ENCODE measurements around the gene ZNF410.
"Not testable (repeated sequence)": the region's sequence is repeated elsewhere in the genome, so short reads cannot be mapped to it uniquely, and the experiment has no call there.

The ZNF410 gene

GRCh38 chr14:73887694-73888459 is 1.2 kb downstream of the ZNF410 start:
- DNase-seq, result no peak

GRCh38 chr14:73888460-73888725 is 1.7 kb downstream of the ZNF410 start:
- DNase-seq, result no peak

- no peak for DNase-seq
Measured at GRCh38 chr14:73888971-73889370, 2.3 kb downstream of the ZNF410 start.

DNA sequence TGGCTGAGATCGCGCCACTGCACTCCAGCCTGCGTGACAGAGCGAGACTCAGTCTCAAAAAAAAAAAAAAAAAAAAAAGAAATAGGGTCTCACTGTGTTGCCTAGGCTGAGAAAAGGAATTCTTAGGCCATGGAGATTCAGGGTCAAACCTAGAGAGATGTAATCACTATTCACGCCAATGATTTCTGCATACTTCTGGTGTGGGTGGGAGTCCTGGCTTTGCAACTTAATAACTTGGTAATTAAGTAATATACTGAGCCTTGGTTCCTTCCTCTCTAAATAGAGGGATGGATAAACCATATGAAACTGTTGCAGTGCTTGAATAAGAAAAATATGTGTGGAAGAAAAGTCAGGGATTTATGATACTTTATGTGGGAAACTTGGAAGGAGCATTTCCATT is 2.7 kb downstream of the ZNF410 start:
- DNase-seq, result no peak

DNA sequence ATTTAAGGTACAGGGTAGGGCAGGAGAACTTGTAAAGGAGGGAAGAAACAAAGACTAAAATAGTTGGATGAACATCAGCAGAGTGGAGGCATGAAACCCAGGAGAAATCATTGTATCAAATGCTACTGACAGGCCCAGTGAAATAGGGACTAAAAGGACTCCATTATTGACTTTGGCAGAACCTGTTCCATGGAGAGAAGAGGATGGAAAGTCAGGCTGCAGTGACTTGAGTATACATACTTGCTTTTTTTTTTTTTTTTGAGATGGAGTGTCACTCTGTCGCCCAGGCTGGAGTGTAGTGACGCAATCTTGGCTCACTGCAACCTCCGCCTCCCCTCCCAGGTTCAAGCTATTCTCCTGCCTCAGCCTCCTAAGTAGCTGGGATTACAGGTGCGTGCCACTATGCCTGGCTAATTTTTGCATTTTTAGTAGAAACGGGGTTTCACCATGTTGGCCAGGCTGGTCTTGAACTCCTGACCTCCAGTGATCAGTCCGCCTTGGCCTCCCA is 7.6 kb downstream of the ZNF410 start:
- not testable (repeated sequence) for DNase-seq

DNA sequence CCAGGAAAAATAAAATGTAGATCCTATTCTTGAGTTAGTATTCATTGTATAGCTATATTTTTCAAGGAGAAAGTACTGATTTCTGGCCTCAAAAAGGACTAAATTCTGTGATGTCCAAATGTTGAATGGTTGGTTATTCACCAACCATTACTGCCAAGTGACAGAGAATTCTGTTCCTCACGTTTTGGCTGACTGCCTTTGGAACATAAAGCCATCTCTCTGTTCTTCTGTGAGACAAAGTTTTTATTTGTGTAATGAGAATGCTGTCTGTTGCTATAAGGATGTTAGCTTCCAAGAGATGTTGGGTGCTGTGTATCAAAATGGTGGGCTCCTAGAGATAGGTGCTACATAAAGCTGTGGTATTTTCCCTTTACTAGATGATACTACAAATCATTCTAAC is 9.3 kb downstream of the ZNF410 start:
- DNase-seq, result no peak

DNA sequence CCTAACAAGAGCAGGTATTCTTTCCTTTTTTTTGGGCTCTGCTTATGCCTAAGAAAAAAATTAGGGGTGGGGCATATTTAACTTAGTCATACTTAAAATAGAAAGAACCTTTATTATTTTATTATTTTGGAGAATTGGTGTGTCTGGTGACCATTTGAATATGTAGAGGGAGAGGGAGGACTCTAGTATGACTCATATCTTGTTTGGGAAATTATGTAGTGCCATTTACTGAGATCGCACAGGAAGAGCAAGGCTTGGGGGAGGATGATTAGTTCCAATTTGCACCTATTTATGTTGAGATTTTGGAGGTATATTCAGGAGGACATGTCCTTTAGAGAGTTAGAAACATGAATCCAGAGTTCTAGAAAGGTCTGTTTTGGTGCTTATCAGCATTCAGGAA is 9.9 kb downstream of the ZNF410 start:
- DNase-seq, result no peak

GRCh38 chr14:73903028-73903427 is 16.4 kb downstream of the ZNF410 start:
- DNase-seq, result no peak

- DNase-seq, result no peak
Measured at GRCh38 chr14:73909681-73910080, 23.0 kb downstream of the ZNF410 start.

DNA sequence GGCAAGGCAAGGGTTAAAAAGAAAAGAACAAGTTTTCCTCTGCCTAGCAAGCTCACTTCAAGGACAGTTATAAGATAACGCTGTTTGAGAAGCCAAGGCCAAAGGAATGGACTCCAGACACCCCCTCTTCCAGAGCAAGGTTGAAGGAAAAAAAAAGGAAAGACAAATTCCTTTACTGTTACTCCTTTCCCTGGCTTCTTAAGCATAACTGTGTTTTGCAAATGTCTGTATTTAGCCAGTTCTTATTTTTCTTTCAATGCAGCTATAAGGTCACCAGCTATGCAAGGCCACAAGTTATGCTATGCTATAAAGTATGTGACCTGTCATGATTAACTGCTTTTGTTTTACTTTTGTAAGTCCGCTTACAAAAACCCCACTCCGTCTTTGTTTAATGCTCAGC is 26.6 kb downstream of the ZNF410 start:
- no peak for DNase-seq

GRCh38 chr14:73916324-73916723 is 29.7 kb downstream of the ZNF410 start:
- no peak for DNase-seq

- not testable (repeated sequence) for DNase-seq
Measured at GRCh38 chr14:73919457-73919856, 32.8 kb downstream of the ZNF410 start.

GRCh38 chr14:73924337-73924736 is 37.7 kb downstream of the ZNF410 start:
- DNase-seq, result no peak

GRCh38 chr14:73935666-73936065 is 49.0 kb downstream of the ZNF410 start:
- DNase-seq, result peak; percentile 6

DNA sequence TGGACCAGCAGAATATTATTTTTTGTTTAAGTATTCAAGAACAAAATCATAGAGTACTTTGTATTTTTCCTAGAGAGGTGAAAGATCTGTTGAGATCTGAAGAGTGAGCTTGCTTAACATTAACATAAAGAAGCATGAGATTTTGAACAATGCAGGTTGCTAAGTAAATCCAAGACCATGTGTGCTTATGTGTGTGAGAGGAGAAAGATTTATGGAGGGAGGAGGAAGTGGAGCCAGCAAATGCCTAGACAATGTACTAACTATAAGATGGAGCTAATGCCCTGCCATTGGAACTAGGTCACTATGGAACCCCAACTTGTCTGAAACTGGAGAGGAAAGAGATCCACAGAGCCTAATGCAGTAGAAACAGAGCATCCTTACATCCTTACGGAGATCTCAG is 49.9 kb downstream of the ZNF410 start:
- DNase-seq, result no peak

- DNase-seq, result no peak
Measured at GRCh38 chr14:73937012-73937411, 50.4 kb downstream of the ZNF410 start.

DNA sequence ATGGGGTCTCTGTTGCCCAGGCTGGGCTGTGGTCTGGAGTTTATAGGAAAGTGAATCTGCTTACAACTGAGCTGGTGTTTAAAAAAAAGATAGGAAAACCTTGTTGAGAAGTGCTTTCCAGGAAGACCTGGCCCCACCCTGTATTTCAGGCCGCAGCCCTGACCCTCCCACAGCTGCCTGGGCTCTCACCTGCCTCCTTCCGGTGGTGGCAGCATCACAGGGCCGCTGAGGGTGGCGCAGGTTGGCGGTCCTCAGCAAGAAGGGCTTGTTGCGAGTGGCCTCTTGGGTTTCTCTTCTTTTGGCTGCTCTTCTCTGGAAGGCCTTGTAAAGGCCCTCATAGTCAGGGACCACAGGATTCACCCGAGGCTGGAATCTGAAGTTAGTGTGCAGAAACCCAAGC is 55.5 kb downstream of the ZNF410 start:
- no peak for DNase-seq

DNA sequence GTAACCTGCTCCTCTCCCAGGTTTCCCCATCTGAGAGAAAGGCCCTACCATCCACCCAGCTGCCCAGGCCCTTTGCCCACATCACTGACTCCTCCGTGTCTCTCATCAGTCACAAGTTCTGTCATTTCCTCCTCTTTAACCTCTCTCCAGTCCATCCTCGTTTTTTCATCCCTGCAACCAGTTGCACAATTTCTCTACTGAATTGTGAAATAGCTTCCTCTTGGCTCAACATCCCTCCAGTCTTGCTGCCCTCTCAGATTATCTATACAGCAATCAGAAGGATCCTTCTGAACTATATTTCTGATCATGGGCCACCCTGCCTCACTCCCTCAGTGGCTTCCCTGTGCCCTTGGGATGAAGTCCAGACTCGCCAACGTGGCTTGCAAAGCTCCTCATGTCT is 56.4 kb downstream of the ZNF410 start:
- DNase-seq, result peak; percentile 88

DNA sequence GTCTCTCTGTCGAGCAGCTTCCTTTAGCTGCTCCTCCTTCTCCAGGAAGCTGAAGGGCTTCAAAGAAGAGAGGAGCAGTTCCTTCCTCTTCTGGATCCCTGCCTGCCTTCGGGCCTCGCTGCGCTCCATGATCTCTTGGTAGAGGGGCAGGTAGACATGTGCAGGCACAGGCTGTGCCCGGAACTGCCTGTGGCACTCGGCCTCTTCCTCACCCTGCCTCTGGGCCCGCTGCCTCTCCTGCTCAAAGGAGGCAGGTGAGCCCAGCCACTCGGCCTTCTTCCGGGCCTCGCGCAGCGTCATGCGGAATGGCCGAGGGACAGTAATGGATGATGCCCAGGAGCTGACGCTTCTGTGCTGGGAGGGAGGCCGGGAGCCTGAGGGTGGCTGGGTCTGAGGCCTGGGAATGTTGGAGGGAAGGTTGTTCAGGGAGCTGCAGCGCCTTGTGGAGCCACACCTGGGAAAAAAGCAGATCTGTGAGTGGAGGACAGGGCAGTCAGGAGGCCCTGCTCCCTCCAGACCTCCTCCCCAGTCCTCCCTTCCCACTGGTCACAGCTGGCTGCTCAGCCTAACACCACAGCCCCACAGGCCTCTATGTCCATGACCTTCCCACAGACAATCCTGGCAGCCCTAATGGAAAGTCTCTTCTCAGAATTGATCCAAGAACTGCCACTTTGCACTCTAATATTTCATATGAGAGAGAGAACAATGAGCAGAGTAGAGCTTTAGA is 57.9 kb downstream of the ZNF410 start:
- DNase-seq, result no peak

DNA sequence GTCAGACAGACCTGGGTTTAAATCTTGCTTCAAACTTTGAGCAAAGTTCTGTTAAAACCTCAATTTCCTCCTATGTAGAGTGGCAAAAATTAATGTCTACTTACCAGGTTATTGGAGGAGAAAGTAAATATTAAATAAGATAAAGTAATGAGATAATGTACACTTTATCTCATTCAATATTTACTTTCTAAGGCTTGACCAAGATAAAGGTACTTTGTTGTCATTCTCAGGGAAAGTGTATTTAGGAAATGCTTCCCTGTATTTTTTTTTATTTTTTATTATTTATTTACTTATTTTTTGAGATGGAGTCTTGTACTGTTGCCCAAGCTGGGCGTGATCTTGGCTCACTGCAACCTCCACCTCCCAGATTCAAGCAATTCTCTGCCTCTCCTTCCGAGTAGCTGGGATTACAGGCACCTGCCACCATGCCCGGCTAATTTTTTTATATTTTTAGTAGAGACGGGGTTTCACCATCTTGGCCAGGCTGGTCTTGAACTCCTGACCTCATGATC is 58.6 kb downstream of the ZNF410 start:
- DNase-seq, result no peak

DNA sequence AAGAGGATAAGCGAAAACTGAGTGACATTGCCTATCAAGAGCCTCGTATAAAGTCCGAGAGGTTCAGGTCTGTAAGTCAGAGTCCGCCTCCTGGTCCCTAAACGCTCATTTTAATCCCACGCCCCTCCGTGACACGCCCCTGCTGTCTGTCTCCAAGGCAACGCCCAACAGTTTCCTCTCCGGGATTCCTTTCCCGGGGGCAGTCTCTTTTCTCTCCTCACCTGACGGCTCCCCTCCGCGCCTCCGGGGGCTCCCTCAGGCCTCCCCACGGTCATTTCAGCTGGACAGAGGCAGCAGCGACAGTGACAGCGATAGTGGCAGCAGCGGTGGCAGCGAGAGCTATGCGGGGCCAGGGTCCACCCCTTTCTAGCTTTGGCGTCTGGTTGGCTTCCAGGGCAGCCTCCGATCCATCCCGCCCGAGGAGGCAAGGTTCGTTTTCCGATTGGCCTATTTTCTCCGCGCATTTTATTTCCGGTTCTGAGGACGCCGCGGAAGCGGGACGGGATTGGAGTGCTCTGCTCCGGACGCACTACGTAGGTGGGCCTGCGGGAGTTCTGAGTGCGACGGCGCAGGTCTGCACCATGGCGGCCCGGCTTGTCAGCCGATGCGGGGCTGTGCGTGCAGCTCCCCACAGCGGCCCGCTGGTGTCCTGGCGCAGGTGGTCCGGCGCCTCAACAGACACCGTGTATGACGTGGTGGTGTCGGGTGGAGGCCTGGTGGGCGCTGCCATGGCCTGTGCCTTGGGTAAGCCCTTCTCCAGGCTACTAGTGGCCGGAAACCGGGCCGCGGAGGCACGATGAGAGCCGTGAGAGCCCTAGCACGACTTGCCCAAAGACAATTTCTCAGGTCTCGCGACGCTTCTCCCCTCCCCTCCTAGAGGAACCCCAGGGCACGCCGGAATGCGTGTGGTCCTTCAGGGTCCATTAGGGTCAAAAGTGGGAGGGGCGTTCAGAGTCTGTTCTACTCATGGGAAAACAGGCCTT is 63.4 kb downstream of the ZNF410 start, which contains the start of the genes COQ6 and FAM161B:
Gene COQ6 (plus strand): TSS at position 551 of the 983 bp plus-strand sequence. CDS start 31 bp downstream, at position 582.
Gene FAM161B (minus strand): TSS at position 343 of the 983 bp plus-strand sequence. CDS start 68 bp downstream, at position 275.
- peak; percentile 99 for DNase-seq

DNA sequence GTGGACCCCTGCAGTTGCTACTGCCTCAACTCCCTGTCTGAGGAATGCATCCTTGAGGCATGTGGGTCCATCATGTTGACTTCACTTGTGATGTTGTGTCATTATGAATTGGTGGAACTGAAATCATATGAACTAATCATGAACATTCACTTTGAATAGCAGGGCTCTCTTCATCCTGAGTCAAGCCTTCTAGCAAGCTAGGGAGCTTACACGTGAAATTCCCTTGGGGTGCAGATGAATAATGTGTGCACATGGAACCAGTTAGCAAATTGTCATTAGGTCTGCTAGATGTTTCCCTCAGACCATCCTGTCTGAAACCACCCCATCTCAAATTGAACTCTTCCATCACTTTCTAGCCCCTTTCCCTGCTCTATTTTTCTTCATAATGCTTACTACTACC is 67.1 kb downstream of the ZNF410 start:
- DNase-seq, result no peak

- DNase-seq, result no peak
Measured at GRCh38 chr14:73955674-73956073, 69.0 kb downstream of the ZNF410 start.
